KMS-11 (cell line): ENCODE results near the gene MIGA1.

ENCODE experiments used
- H2AFZ ChIP-seq: fragments of 200-600 bp; sonication (generic); 2 replicates; pipeline ENCODE4 v1.6.1; 2016; ENCODE audit warnings: antibody characterized with exemption, mixed run types, low read depth
- H3K27ac ChIP-seq: fragments of 200-600 bp; sonication (generic); 2 replicates; pipeline ENCODE4 v1.6.1; 2016; ENCODE audit warnings: mild to moderate bottlenecking, mixed run types
- H3K27me3 ChIP-seq: fragments of 200-600 bp; sonication (generic); 2 replicates; pipeline ENCODE4 v1.6.1; 2017; ENCODE audit warnings: mild to moderate bottlenecking, low read depth, mixed run types, moderate library complexity; ENCODE audit not compliant: insufficient read depth
- H3K36me3 ChIP-seq: fragments of 200-600 bp; sonication (generic); 2 replicates; pipeline ENCODE4 v1.6.1; 2017; ENCODE audit warnings: mild to moderate bottlenecking, mixed run types; ENCODE audit not compliant: insufficient read depth
- H3K4me1 ChIP-seq: fragments of 200-600 bp; sonication (generic); 2 replicates; pipeline ENCODE4 v1.6.1; 2016; ENCODE audit warnings: mild to moderate bottlenecking, low read depth, mixed run types; ENCODE audit not compliant: poor library complexity, severe bottlenecking
- H3K4me2 ChIP-seq: fragments of 200-600 bp; sonication (generic); 2 replicates; pipeline ENCODE4 v1.7.0; 2016; ENCODE audit warnings: mild to moderate bottlenecking, mixed run types
- H3K4me3 ChIP-seq: fragments of 200-600 bp; sonication (generic); IDR thresholded peaks from 2 replicates; pipeline ENCODE4 v1.6.1; 2017; ENCODE audit warnings: low read depth, low read length, mixed read lengths; ENCODE audit not compliant: insufficient read depth
- H3K79me2 ChIP-seq: fragments of 200-600 bp; sonication (generic); 2 replicates; pipeline ENCODE4 v1.6.1; 2016; ENCODE audit warnings: low read depth, mixed run types; ENCODE audit not compliant: insufficient read depth
- H3K9ac ChIP-seq: fragments of 200-600 bp; sonication (generic); 2 replicates; pipeline ENCODE4 v1.6.1; 2016; ENCODE audit warnings: mild to moderate bottlenecking, mixed run types
- H4K20me1 ChIP-seq: fragments of 200-600 bp; sonication (generic); 2 replicates; pipeline ENCODE4 v1.6.1; 2016; ENCODE audit warnings: mild to moderate bottlenecking, mixed run types; ENCODE audit not compliant: insufficient read depth
- TF ChIP-seq, protein P1 (sequence below): fragments of 200-600 bp; sonication (generic); conservative IDR thresholded peaks from 2 replicates; pipeline ENCODE4 v1.6.1; 2017; ENCODE audit warnings: low read depth, mild to moderate bottlenecking, antibody characterized with exemption, low read length, moderate library complexity, mixed read lengths

Gene MIGA1

DNA sequence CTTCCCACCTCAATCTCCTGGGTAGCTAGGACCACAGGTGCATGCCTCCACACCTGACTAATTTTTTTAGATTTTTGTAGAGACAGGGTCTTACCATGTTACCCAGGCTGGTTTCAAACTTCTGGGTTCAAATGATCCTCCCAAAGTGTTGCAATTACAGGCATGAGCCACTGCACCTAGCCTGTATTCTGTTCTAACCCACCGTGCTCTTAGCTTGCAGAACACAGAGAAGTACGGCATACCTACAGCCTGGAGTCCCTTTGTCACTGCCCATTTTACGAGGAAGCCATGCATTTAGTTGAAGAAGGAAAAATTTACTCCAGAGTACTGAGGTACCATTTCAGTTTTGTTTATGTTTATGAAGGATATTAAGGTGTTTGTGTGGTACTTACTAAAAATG, 79.3 kb downstream of the MIGA1 start:
- Histone ChIP-seq H2AFZ (no peak overlapping the region), H3K27me3 (no peaks in the 10 kb centered on the region), H3K4me1 (no peaks in the 10 kb centered on the region), H3K4me2 (no peak overlapping the region), H3K9ac (no peak overlapping the region), H3K79me2 (no peaks in the 10 kb centered on the region), H3K4me3 (no peak overlapping the region), H3K27ac (no peak overlapping the region), H3K36me3 (no peaks in the 10 kb centered on the region), H4K20me1 (no peaks in the 10 kb centered on the region)
- TF ChIP-seq, protein P1, sequence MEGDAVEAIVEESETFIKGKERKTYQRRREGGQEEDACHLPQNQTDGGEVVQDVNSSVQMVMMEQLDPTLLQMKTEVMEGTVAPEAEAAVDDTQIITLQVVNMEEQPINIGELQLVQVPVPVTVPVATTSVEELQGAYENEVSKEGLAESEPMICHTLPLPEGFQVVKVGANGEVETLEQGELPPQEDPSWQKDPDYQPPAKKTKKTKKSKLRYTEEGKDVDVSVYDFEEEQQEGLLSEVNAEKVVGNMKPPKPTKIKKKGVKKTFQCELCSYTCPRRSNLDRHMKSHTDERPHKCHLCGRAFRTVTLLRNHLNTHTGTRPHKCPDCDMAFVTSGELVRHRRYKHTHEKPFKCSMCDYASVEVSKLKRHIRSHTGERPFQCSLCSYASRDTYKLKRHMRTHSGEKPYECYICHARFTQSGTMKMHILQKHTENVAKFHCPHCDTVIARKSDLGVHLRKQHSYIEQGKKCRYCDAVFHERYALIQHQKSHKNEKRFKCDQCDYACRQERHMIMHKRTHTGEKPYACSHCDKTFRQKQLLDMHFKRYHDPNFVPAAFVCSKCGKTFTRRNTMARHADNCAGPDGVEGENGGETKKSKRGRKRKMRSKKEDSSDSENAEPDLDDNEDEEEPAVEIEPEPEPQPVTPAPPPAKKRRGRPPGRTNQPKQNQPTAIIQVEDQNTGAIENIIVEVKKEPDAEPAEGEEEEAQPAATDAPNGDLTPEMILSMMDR: no peak

DNA sequence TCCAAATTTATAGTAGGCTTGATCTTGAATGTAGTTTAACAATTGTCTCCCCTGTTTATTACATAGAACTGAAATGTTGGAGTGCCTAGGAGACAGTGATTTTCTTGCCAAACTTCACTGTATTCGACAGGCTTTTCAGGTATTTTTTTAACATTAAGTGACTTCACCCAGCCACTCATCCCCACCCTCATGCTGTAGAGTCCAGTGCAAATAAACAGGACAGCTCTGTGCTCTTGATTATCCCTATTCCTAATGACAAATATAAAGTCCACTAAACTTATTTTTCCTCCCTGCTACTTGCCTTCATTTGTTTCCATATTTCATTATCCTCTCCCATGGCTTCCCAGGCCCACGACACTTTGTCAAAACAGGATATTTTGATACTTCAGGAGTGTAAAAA, 79.8 kb downstream of the MIGA1 start:
- TF ChIP-seq, protein P1: no peak
- no peaks in the 10 kb centered on the region for H3K79me2 ChIP-seq
- H3K4me3 ChIP-seq: no peak overlapping the region
- no peaks in the 10 kb centered on the region for H4K20me1 ChIP-seq
- H3K27ac ChIP-seq: no peak overlapping the region
- no peak overlapping the region for H3K4me2 ChIP-seq
- H3K9ac ChIP-seq: no peak overlapping the region
- no peaks in the 10 kb centered on the region for H3K4me1 ChIP-seq
- no peak overlapping the region for H2AFZ ChIP-seq
- no peaks in the 10 kb centered on the region for H3K27me3 ChIP-seq
- H3K36me3 ChIP-seq: no peaks in the 10 kb centered on the region

- H3K4me1 ChIP-seq: no peaks in the 10 kb centered on the region
- no peak overlapping the region for H2AFZ ChIP-seq
- TF ChIP-seq, protein P1: no peak
- no peaks in the 10 kb centered on the region for H4K20me1 ChIP-seq
- H3K36me3 ChIP-seq: no peaks in the 10 kb centered on the region
- H3K4me3 ChIP-seq: no peak overlapping the region
- H3K27ac ChIP-seq: no peak overlapping the region
- H3K4me2 ChIP-seq: no peak overlapping the region
- H3K27me3 ChIP-seq: no peaks in the 10 kb centered on the region
- no peak overlapping the region for H3K9ac ChIP-seq
- no peaks in the 10 kb centered on the region for H3K79me2 ChIP-seq
Measured at GRCh38 chr1:77866296-77866695, 86.8 kb downstream of the MIGA1 start.

DNA sequence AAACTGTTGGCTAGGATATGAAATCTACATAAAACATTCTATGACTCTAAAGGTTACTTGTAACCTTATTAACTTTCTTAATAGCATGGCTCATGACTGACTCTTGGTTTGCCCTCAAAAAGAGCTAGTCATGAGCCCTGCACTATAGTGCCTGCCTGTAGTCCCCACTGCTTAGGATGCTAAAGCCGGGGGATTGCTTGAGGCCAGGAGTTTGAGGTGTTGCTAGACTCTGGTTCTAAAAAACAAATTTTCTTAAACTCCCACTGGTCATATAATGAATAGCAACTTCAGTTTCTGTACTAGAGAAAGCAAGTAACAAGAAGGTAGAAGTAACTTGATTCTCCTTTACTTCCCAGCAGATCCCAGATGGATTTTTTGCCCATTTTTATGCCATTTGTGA, 93.2 kb downstream of the MIGA1 start:
- H3K4me3 ChIP-seq: no peak overlapping the region
- no peak overlapping the region for H3K27ac ChIP-seq
- H3K4me1 ChIP-seq: no peaks in the 10 kb centered on the region
- TF ChIP-seq, protein P1: no peak
- H3K4me2 ChIP-seq: no peak overlapping the region
- no peaks in the 10 kb centered on the region for H4K20me1 ChIP-seq
- no peak overlapping the region for H3K9ac ChIP-seq
- no peaks in the 10 kb centered on the region for H3K27me3 ChIP-seq
- no peak overlapping the region for H2AFZ ChIP-seq
- H3K79me2 ChIP-seq: no peaks in the 10 kb centered on the region
- no peaks in the 10 kb centered on the region for H3K36me3 ChIP-seq
